Lower leg skin (tissue), 4 donors: ENCODE results near the gene C11orf54. TPM values are rescaled to one million over a fixed set of nuclear protein-coding genes. Genes with fewer than 3 reads are reported as not detected.

Experiments used
- DNase-seq, 2 donors: peaks; one replicate each; pipeline ENCODE4 v3.0.0-alpha.2; 2019; ENCODE audit warnings: low spot score in 2 of 2
- H3K4me3 ChIP-seq: fragments of 200-600 bp; sonication (generic); 2 replicates; pipeline ENCODE4 v1.5.1; 2017; ENCODE audit warnings: mild to moderate bottlenecking, low read depth; ENCODE audit not compliant: poor library complexity, severe bottlenecking
- CTCF ChIP-seq, 3 donors: fragments of 450-650 bp; IDR thresholded peaks; one replicate each; pipeline ENCODE4 v1.5.1; 2016; ENCODE audit warnings: antibody characterized with exemption in 3 of 3, mild to moderate bottlenecking in 3 of 3, moderate library complexity in 2 of 3
- POLR2A ChIP-seq, 2 donors: fragments of 450-650 bp; IDR thresholded peaks; one replicate each; pipeline ENCODE4 v1.6.1; 2016 to 2017; ENCODE audit warnings: antibody characterized with exemption in 2 of 2, mild to moderate bottlenecking in 1 of 2, moderate library complexity in 1 of 2
- WGBS, 2 donors: methylation state at CpG; one replicate each; pipeline ENCODE4 v1.1.5; 2018; 5-methylcytosine and 5-hydroxymethylcytosine counted together
- intact Hi-C: fragments of 100-400 bp; cut with DNase I; formaldehyde crosslinking; loops from one replicate; pipeline ENCODE4 v1.15.0; 2023; ENCODE audit warnings: low total_unique reads
- total RNA-seq, 4 donors: library from RNA; depleted of rRNA; stranded (reverse); fragments of >200 nt; gene quantifications; one replicate each; pipeline ENCODE4 v1.1.0, GENCODE V29; 2016

Gene C11orf54
- total RNA-seq, 4 donors from 2014 or later: 25.3 to 35.7 (median 32.5) TPM

GRCh38 chr11:93765551-93765950 is 24.1 kb downstream of the C11orf54 start:
- no peak overlapping the region for H3K4me3 ChIP-seq
- TF ChIP-seq CTCF (IDR thresholded peaks at IDR 0.05): no peak
- no peak for TF ChIP-seq POLR2A (IDR thresholded peaks at IDR 0.05)
- no peak for DNase-seq
- intact Hi-C loops: no loop called here
- 74 to 77% methylated on average over 2 of the region's 2 CpGs for WGBS, 2 donors

- 68 to 72% methylated on average over 5 of the region's 5 CpGs for WGBS, 2 donors
- intact Hi-C loops: no loop called here
- no peak overlapping the region for H3K4me3 ChIP-seq
- TF ChIP-seq POLR2A (IDR thresholded peaks at IDR 0.05) (no peak), CTCF (IDR thresholded peaks at IDR 0.05) (no peak)
- no peak for DNase-seq
Measured at GRCh38 chr11:93766504-93766903, 25.0 kb downstream of the C11orf54 start.

GRCh38 chr11:93767018-93767417 is 25.5 kb downstream of the C11orf54 start:
- 80 to 86% methylated on average over 3 of the region's 3 CpGs for WGBS, 2 donors
- DNase-seq: no peak
- intact Hi-C loops: no loop called here
- no peak overlapping the region for H3K4me3 ChIP-seq
- TF ChIP-seq POLR2A (IDR thresholded peaks at IDR 0.05) (no peak), CTCF (IDR thresholded peaks at IDR 0.05) (no peak)

- no peak for TF ChIP-seq POLR2A (IDR thresholded peaks at IDR 0.05)
- TF ChIP-seq CTCF (IDR thresholded peaks at IDR 0.05): no peak
- H3K4me3 ChIP-seq: no peak overlapping the region
- no peak for DNase-seq
- intact Hi-C loops: no loop called here
- WGBS, 2 donors: 29 to 63% methylated on average over 1 of the region's 1 CpG
Measured at GRCh38 chr11:93770160-93770559, 28.7 kb downstream of the C11orf54 start.

DNA sequence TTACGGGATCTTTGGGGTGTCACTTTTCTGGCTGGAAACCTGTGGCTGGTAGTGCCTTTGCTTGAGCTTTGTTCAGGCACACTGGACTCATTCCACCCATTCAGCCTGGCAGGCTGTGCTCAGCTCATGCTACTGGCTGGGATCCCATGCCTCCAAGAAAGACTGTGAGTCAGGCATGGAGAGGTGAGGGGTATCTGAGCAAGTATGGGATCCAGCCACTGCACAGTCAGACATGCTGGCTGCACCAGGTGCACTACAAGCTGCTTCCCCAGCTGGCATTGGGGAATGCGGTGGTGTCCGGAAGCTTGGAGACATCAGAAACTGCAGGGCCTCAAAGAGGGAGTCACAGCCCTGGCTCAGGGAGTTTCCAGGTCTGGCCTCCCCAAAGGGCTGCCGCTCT is 30.7 kb downstream of the C11orf54 start:
- intact Hi-C loops: no loop called here
- no peak overlapping the region for H3K4me3 ChIP-seq

More for the DNA sequence above, 30.7 kb downstream of the C11orf54 start:
- TF ChIP-seq CTCF (IDR thresholded peaks at IDR 0.05) (no peak), POLR2A (IDR thresholded peaks at IDR 0.05) (no peak)
- WGBS, 2 donors: 85 to 93% methylated on average over 4 of the region's 4 CpGs
- no peak for DNase-seq
